ENCODE data around the gene PRR9. TPM values are rescaled to one million over a fixed set of nuclear protein-coding genes. Genes with fewer than 3 reads are reported as not detected.

PRR9 gene
- total and polyA plus RNA-seq, 2 of the 8 experiments (the other 6 are each of a cell fraction or from before 2014, with no cell fraction given): not detected

DNA sequence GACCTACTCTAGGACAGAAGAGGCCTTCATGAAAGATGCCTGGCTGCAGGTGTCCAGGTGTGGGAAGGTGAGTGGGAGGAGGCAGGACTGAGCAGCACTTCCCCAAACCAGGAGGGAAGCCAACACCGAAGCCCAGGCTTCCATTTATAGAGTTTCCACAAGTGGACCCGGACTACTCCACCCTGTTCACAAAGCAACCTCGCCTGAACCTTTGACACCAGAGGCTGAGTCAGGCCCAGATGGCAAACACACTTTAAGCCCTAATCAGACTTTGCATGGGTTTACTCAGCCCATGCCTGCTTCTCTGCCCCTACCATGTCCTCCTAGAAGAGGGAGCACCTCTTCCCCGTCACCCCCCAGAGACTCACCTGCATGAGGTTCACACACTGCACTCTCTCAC is 14.0 kb downstream of the PRR9 start:
- CTCF ChIA-PET (ENCODE audit: partially characterized antibody): interaction anchor here (3.6 kb wide), 1 partner anchor 11 kb away, joined by 21 read pairs; no protein-coding TSS in a partner anchor
- Histone ChIP-seq H4K8ac (ENCODE audit: extremely low read depth, insufficient read depth, low read length) (no peak overlapping the region), H2AFZ (ENCODE audit: low read length) (no peak overlapping the region), H4K91ac (replicated peaks; ENCODE audit: insufficient read length, low read length) (no peak overlapping the region), H2BK120ac (replicated peaks; ENCODE audit: low read depth, low read length) (no peak overlapping the region), H3K36me3 (ENCODE audit: control insufficient read depth in 2 of 4, insufficient read depth in 4 of 4, low read length in 3 of 4) (no peaks in the 10 kb centered on the region), H2BK5ac (ENCODE audit: low read depth, low read length) (no peak overlapping the region), H3K14ac (ENCODE audit: insufficient read length) (no peak overlapping the region), H3K9me3 (ENCODE audit: insufficient read depth in 2 of 2, low read depth in 1 of 2, low read length in 1 of 2) (0 out of 4 replicates have a peak, but pooled peaks cover 0 to 3% of the 10 kb centered on the region in 2 experiments), H3K4me1 (replicated peaks in 1 of 4; ENCODE audit: control insufficient read depth in 3 of 4, insufficient read depth in 4 of 4, low read length in 3 of 4) (no peaks in the 10 kb centered on the region), H3K79me1 (ENCODE audit: low read depth, low read length) (no peaks in the 10 kb centered on the region), H3K18ac (ENCODE audit: extremely low read depth, low read length) (no peak overlapping the region), H3K23ac (ENCODE audit: insufficient read length) (no peak overlapping the region), H4K5ac (ENCODE audit: insufficient read length, low read depth, low read length) (no peak overlapping the region), H2BK12ac (ENCODE audit: low read depth, low read length) (no peak overlapping the region), H3K27me3 (replicated peaks in 1 of 4; ENCODE audit: control insufficient read depth in 3 of 4, extremely low read depth in 1 of 4, insufficient read depth in 3 of 4, low read length in 3 of 4) (no peaks in the 10 kb centered on the region), H3K23me2 (ENCODE audit: low read depth, low read length) (no peaks in the 10 kb centered on the region), H3K4me3 (ENCODE audit: extremely low read depth in 1 of 4, insufficient read depth in 2 of 4, low read depth in 3 of 4, low read length in 4 of 4) (no peak overlapping the region), H2AK5ac (ENCODE audit: low read depth, low read length) (no peak overlapping the region), H3K4ac (replicated peaks; ENCODE audit: insufficient read length, low read depth, low read length) (no peak overlapping the region), H3K56ac (replicated peaks; ENCODE audit: insufficient read length, low read depth, low read length) (no peak overlapping the region), H2BK20ac (ENCODE audit: low read length) (no peak overlapping the region), H3K27ac (ENCODE audit: low read depth, low read length) (no peak overlapping the region), H3K9ac (replicated peaks in 1 of 4; ENCODE audit: extremely low read depth in 1 of 4, low read depth in 3 of 4, low read length in 3 of 4) (no peak overlapping the region), H2BK15ac (ENCODE audit: low read length) (no peak overlapping the region), H3K79me2 (ENCODE audit: control insufficient read depth in 1 of 2, insufficient read depth in 2 of 2, low read length in 2 of 2) (no peaks in the 10 kb centered on the region), H4K20me1 (replicated peaks in 1 of 2; ENCODE audit: control insufficient read depth in 1 of 2, insufficient read depth in 2 of 2, low read length in 2 of 2) (no peaks in the 10 kb centered on the region), H3K4me2 (ENCODE audit: insufficient read depth in 1 of 2, low read depth in 2 of 2, low read length in 2 of 2) (no peak overlapping the region)
- POLR2A ChIA-PET (ENCODE audit: partially characterized antibody): no interaction called here
- 98% methylated on average over 4 of the region's 4 CpGs; no CpG with 5 or more reads in 1 of the 2 experiments for WGBS, 2 experiments (ENCODE audit: extremely low coverage in 1 of 2, insufficient coverage in 1 of 2, insufficient read length in 1 of 2, insufficient replicate concordance in 2 of 2, low coverage in 1 of 2, low lambda C conversion rate in 2 of 2, missing lambda C conversion rate in 1 of 2)
- no peak for DNase-seq (ENCODE audit: low read depth in 1 of 2, low spot score in 2 of 2)
- no peak for FAIRE-seq
- TF ChIP-seq SP4 (IDR thresholded peaks at IDR 0.05; ENCODE audit: low read length): no peak
- TF ChIP-seq SP1 (IDR thresholded peaks at IDR 0.05; ENCODE audit: low read depth, low read length): no peak
- TF ChIP-seq KDM1A (IDR thresholded peaks at IDR 0.05; ENCODE audit: borderline replicate concordance, low read length): no peak
- no peak for TF ChIP-seq NANOG (IDR thresholded peaks at IDR 0.05; ENCODE audit: insufficient read depth, low read depth, low read length, poor library complexity, severe bottlenecking)
- TF ChIP-seq KDM5A (IDR thresholded peaks at IDR 0.05; ENCODE audit: low read length): no peak
- no peak for TF ChIP-seq GABPA (IDR thresholded peaks at IDR 0.05; ENCODE audit: borderline replicate concordance, insufficient read depth, low read length)
- no peak for TF ChIP-seq RNF2 (IDR thresholded peaks at IDR 0.05; ENCODE audit: borderline replicate concordance, low read depth, low read length, missing control alignments, poor library complexity, severe bottlenecking)
- TF ChIP-seq GTF2F1 (IDR thresholded peaks at IDR 0.05; ENCODE audit: borderline replicate concordance, low read depth, low read length): no peak
- TF ChIP-seq EZH2 (IDR thresholded peaks at IDR 0.05; ENCODE audit: low read depth, low read length, severe bottlenecking): no peak
- TF ChIP-seq SRF (IDR thresholded peaks at IDR 0.05; ENCODE audit: low read depth, low read length): no peak
- TF ChIP-seq TEAD4 (IDR thresholded peaks at IDR 0.05; ENCODE audit: low read depth, low read length): no peak
- TF ChIP-seq SUZ12 (IDR thresholded peaks at IDR 0.05; ENCODE audit: low read length): no peak
- no peak for TF ChIP-seq JUND (IDR thresholded peaks at IDR 0.05; ENCODE audit: low read length)
- no peak for TF ChIP-seq CREB1 (IDR thresholded peaks at IDR 0.05)
- TF ChIP-seq JUN (IDR thresholded peaks at IDR 0.05; ENCODE audit: low read depth, low read length): no peak

Measured in H1 (cell line).